Adrenal gland (tissue), 12 donors: Measurements from ENCODE around the gene JARID2. TPM values are rescaled to one million over a fixed set of nuclear protein-coding genes. Genes with fewer than 3 reads are reported as not detected.

Experiments used
- DNase-seq, 7 donors: peaks; one replicate each; pipeline ENCODE4 v3.0.0-alpha.2; 2019 to 2020
- H3K27ac ChIP-seq, 5 donors: fragments of 200-600 bp; sonication (generic) in 4 of 5; 1 replicate in 3 of 5; 2 replicates in 2 of 5; pipeline versions ENCODE4 v1.5.1 to v1.8.0; 2016 to 2020; ENCODE audit warnings: mild to moderate bottlenecking in 1 of 5
- H3K27me3 ChIP-seq: fragments of 200-600 bp; 2 replicates; pipeline ENCODE4 v1.8.0; 2021
- H3K36me3 ChIP-seq, 2 donors: fragments of 200-600 bp; replicated peaks in 1 of 2; 1 replicate in 1 of 2; 2 replicates in 1 of 2; pipeline versions ENCODE4 v1.5.1 to v1.8.0; 2018 to 2022
- H3K4me1 ChIP-seq, 2 donors: fragments of 200-600 bp; replicated peaks in 1 of 2; 1 replicate in 1 of 2; 2 replicates in 1 of 2; pipeline versions ENCODE4 v1.5.1 to v1.8.0; 2018 to 2021
- H3K4me3 ChIP-seq, 4 donors: fragments of 200-600 bp; sonication (generic) in 3 of 4; one replicate each; pipeline ENCODE4 v1.5.1; 2016 to 2018
- H3K9me3 ChIP-seq, 3 donors: fragments of 200-600 bp; sonication (generic) in 1 of 3; replicated peaks in 1 of 3; 1 replicate in 2 of 3; 2 replicates in 1 of 3; pipeline versions ENCODE4 v1.5.1 to v1.8.0; 2016 to 2021
- CTCF ChIP-seq, 6 experiments: fragments of 450-650 bp in 4 of 6; fragments of 200-600 bp in 2 of 6; sonication (generic) in 1 of 6; IDR thresholded peaks; 1 replicate in 5 of 6; 2 replicates in 1 of 6; pipeline versions ENCODE4 v1.5.1 to v1.8.0; 2016 to 2021; ENCODE audit warnings: antibody characterized with exemption in 6 of 6, mild to moderate bottlenecking in 2 of 6, moderate library complexity in 1 of 6
- POLR2A ChIP-seq, 2 donors: fragments of 450-650 bp; IDR thresholded peaks; one replicate each; pipeline ENCODE4 v1.6.1; 2017; ENCODE audit warnings: antibody characterized with exemption in 2 of 2, mild to moderate bottlenecking in 2 of 2, moderate library complexity in 1 of 2
- WGBS, 4 donors: extraction: QIAGEN DNeasy Blood & Tissue Kit in 2 of 4; methylation state at CpG; one replicate each; pipeline versions ENCODE4 v1.1.5 to v1.1.7; 2013 to 2017; 5-methylcytosine and 5-hydroxymethylcytosine counted together
- intact Hi-C, 2 donors: fragments of 100-400 bp; cut with DNase I; formaldehyde crosslinking; loops; one replicate each; pipeline versions ENCODE4 v1.14.1 to v1.15.0; 2022 to 2023
- polyA plus RNA-seq, 3 donors: library from polyadenylated mRNA; stranded (reverse); fragments of 200-250 nt in 2 of 3; fragments of 350-450 nt in 1 of 3; fragmentation: Illumina TruSeq in 1 of 3; extraction: RNeasy Lipid Tissue Mini Kit (QIAGEN cat#74804) in 1 of 3; gene quantifications; one replicate each; pipeline ENCODE4 v1.2.3, GENCODE V29; 2013 to 2014
- total RNA-seq, 9 donors: library from RNA; depleted of rRNA in 4 of 9; stranded (reverse); fragments of >200 nt in 4 of 9; fragments of 120-200 nt in 1 of 9; fragmentation: NEBNext Ultra II Directional in 1 of 9; extraction: Animal tissue kit (Norgen Biotek cat#: 25700) in 1 of 9; gene quantifications; one replicate each; pipeline versions ENCODE4 v1.1.0 to v1.2.4, GENCODE V29; 2013 to 2023
- donor health status: healthy with polysubstance abuse.
- donor health status: Bipolar disorder and iron deficiency.
- donor health status: DM: yes; HTN: yes; CAD: no.
- donor health status: DM: no; HTN: no; CAD: no.
- donor health status: DM: no; HTN: no; CAD: no.
- donor health status: DM: yes; HTN: yes; CAD: no.

The JARID2 gene
- total and polyA plus RNA-seq, 12 donors = 3.0 to 13.6 (median 8.2) TPM

- H3K36me3 ChIP-seq = no peaks in the 10 kb centered on the region
- no peaks in the 10 kb centered on the region for H3K27me3 ChIP-seq
- WGBS, 4 donors = 79 to 88% (median 83%) methylated on average over 7 of the region's 7 CpGs
- TF ChIP-seq CTCF (IDR thresholded peaks at IDR 0.05) (no peak), POLR2A (IDR thresholded peaks at IDR 0.05) (no peak)
- H3K9me3 ChIP-seq = no peaks in the 10 kb centered on the region
- intact Hi-C loops = loop anchor here in 1 of 2 donors (10.0 kb wide), 1 partner anchor 226 kb away; no protein-coding TSS in a partner anchor
- no peak overlapping the region for H3K27ac ChIP-seq
- DNase-seq = no peak
- H3K4me1 ChIP-seq = peaks cover 0 to 37% of the 10 kb centered on the region in 2 donors
- no peak overlapping the region for H3K4me3 ChIP-seq
Observed at GRCh38 chr6:15480525-15480924, 234.7 kb downstream of the JARID2 start.

GRCh38 chr6:15481390-15482291, 235.8 kb downstream of the JARID2 start:
- no peaks in the 10 kb centered on the region for H3K27me3 ChIP-seq
- no peaks in the 10 kb centered on the region for H3K36me3 ChIP-seq
- DNase-seq = no peak
- intact Hi-C loops = loop anchor here in 1 of 2 donors (10.0 kb wide), 1 partner anchor 227 kb away; no protein-coding TSS in a partner anchor
- peaks cover 0 to 35% of the 10 kb centered on the region in 2 donors for H3K4me1 ChIP-seq
- no peak overlapping the region for H3K4me3 ChIP-seq
- no peak overlapping the region for H3K27ac ChIP-seq
- TF ChIP-seq CTCF (IDR thresholded peaks at IDR 0.05) = no peak
- TF ChIP-seq POLR2A (IDR thresholded peaks at IDR 0.05) = no peak
- 72 to 83% (median 78%) methylated on average over 10 of the region's 10 CpGs for WGBS, 4 donors
- H3K9me3 ChIP-seq = no peaks in the 10 kb centered on the region

- DNase-seq = no peak
- peaks cover 0 to 23% of the 10 kb centered on the region in 2 donors for H3K4me1 ChIP-seq
- no peak overlapping the region for H3K27ac ChIP-seq
- no peaks in the 10 kb centered on the region for H3K9me3 ChIP-seq
- no peak overlapping the region for H3K4me3 ChIP-seq
- intact Hi-C loops = loop anchor here in 1 of 2 donors (10.0 kb wide), 1 partner anchor 228 kb away; no protein-coding TSS in a partner anchor
- TF ChIP-seq CTCF (IDR thresholded peaks at IDR 0.05) (no peak), POLR2A (IDR thresholded peaks at IDR 0.05) (no peak)
- 94 to 100% (median 97%) methylated on average over 1 of the region's 1 CpG for WGBS, 4 donors
- H3K27me3 ChIP-seq = no peaks in the 10 kb centered on the region
- H3K36me3 ChIP-seq = peaks cover 0 to 8% of the 10 kb centered on the region in 2 donors
Observed at GRCh38 chr6:15483060-15483459, 237.2 kb downstream of the JARID2 start.

- peaks cover 0 to 23% of the 10 kb centered on the region in 2 donors for H3K4me1 ChIP-seq
- intact Hi-C loops = loop anchor here in 1 of 2 donors (10.0 kb wide), 1 partner anchor 229 kb away; no protein-coding TSS in a partner anchor
- H3K27ac ChIP-seq = no peak overlapping the region
- DNase-seq = no peak
- H3K4me3 ChIP-seq = no peak overlapping the region
- WGBS, 4 donors = 85 to 96% (median 96%) methylated on average over 3 of the region's 3 CpGs
- peaks cover 0 to 19% of the 10 kb centered on the region in 2 donors for H3K36me3 ChIP-seq
- H3K9me3 ChIP-seq = no peaks in the 10 kb centered on the region
- H3K27me3 ChIP-seq = no peaks in the 10 kb centered on the region
- TF ChIP-seq CTCF (IDR thresholded peaks at IDR 0.05) = no peak
- no peak for TF ChIP-seq POLR2A (IDR thresholded peaks at IDR 0.05)
Observed at GRCh38 chr6:15484140-15484539, 238.3 kb downstream of the JARID2 start.
